ENCODE data around the gene ADISSP.

ADISSP gene

GRCh38 chr20:3704087-3704486 is 63.5 kb downstream of the ADISSP start:
- TF ChIP-seq ZNF548 (tag by site-specific recombination; IDR thresholded peaks at IDR 0.05), result no peak
- TF ChIP-seq, protein P1, sequence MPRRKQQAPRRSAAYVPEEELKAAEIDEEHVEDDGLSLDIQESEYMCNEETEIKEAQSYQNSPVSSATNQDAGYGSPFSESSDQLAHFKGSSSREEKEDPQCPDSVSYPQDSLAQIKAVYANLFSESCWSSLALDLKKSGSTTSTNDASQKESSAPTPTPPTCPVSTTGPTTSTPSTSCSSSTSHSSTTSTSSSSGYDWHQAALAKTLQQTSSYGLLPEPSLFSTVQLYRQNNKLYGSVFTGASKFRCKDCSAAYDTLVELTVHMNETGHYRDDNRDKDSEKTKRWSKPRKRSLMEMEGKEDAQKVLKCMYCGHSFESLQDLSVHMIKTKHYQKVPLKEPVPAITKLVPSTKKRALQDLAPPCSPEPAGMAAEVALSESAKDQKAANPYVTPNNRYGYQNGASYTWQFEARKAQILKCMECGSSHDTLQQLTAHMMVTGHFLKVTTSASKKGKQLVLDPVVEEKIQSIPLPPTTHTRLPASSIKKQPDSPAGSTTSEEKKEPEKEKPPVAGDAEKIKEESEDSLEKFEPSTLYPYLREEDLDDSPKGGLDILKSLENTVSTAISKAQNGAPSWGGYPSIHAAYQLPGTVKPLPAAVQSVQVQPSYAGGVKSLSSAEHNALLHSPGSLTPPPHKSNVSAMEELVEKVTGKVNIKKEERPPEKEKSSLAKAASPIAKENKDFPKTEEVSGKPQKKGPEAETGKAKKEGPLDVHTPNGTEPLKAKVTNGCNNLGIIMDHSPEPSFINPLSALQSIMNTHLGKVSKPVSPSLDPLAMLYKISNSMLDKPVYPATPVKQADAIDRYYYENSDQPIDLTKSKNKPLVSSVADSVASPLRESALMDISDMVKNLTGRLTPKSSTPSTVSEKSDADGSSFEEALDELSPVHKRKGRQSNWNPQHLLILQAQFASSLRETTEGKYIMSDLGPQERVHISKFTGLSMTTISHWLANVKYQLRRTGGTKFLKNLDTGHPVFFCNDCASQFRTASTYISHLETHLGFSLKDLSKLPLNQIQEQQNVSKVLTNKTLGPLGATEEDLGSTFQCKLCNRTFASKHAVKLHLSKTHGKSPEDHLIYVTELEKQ (tag by site-specific recombination; IDR thresholded peaks at IDR 0.05; ENCODE audit: borderline replicate concordance), result no peak
- no peak overlapping the region for H3K4me3 ChIP-seq (ENCODE audit: low read depth, low read length)
- no peaks in the 10 kb centered on the region for H3K9me3 ChIP-seq (ENCODE audit: control insufficient read depth, insufficient read depth, low read depth, low read length)
- no peaks in the 10 kb centered on the region for H3K36me3 ChIP-seq (ENCODE audit: control insufficient read depth in 2 of 2, insufficient read depth in 1 of 2, low read length in 2 of 2)
- H3K27ac ChIP-seq (ENCODE audit: extremely low read depth, low read depth, low read length), result no peak overlapping the region
- no peaks in the 10 kb centered on the region for H3K4me1 ChIP-seq (ENCODE audit: control insufficient read depth, insufficient read depth, low read length)
- POLR2A ChIA-PET, result no interaction called here
- CTCF ChIA-PET, result interaction anchor here (0.6 to 1.3 kb wide), 4 partner anchors 9 to 229 kb away, joined by 3 to 8 read pairs (median 4); partner anchors contain the start of gene SIGLEC1
